GM18907 (cell line): Measurements from ENCODE around the gene SELE.
"Not testable (repeated sequence)": the region's sequence is repeated elsewhere in the genome, so short reads cannot be mapped to it uniquely, and the experiment has no call there.

Source experiments
- ATAC-seq: cut with Tn5 transposase; IDR thresholded peaks from one replicate; pipeline ENCODE4 v1.9.1; 2021; ENCODE audit warnings: mild to moderate bottlenecking, moderate library complexity; ENCODE audit not compliant: unreplicated experiment

The SELE gene

GRCh38 chr1:169683168-169683567, 50.7 kb downstream of the SELE start:
- not testable (repeated sequence) for ATAC-seq

DNA sequence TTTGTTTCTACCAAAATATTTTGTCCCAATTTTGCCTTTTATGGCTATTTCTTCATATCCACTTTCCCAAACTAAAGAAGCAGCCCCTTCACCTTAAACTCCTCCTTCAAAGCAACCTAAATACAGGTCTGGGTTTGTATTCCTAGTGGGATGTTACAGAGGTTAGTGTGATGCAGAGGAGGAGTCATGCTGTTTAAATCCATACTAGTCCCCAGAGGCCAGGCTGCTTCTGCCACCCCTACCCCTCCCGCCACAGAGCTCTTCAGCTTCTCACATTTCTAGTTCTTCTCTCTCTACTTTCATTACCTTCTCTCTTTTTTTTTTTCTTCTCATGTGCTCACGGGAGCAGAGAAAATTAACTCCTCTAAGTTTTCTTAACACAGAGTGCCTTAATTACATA, 51.8 kb downstream of the SELE start:
- no peak for ATAC-seq

GRCh38 chr1:169681140-169681539, 52.7 kb downstream of the SELE start:
- ATAC-seq: peak; percentile 28

DNA sequence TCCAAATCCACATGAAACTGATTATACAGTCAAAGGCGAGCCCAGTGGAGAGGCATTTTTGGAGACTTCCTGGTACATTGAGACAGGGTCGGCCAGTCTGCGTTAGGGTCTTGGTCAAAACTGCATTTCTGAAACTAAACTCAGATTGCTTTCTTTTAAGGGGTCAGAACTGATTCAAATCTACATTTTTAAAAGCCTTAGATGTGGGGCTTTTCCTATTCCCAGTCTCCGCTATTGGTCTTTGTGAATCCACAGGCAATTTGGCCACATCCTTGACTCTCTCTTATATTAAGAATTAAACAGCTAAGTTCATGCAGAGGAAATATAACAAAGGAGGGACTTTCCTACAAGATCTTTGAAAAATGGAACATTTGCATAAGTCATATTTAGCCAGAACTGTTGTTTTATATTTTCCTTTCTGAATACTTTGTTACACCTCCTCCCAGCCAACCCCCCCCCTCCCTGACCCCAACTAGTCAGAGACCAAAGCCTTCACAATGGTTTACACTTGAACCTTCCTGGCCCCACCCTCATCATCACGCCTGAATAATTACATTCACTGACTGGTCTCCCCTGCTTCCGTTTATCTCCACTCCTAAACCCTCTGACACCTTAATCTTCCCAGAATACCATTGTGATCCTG, 53.4 kb downstream of the SELE start:
- peak; percentile 71 for ATAC-seq

- no peak for ATAC-seq
These were observed 54.2 kb downstream of the SELE start for GRCh38 chr1:169679692-169680091.

- no peak for ATAC-seq
These were observed 57.9 kb downstream of the SELE start for GRCh38 chr1:169676001-169676400.
